Uterus (tissue), 2 donors: ENCODE measurements around the gene SPATA31C1.

Source experiments
- POLR2A ChIP-seq, 2 donors: fragments of 450-650 bp; IDR thresholded peaks; one replicate each; pipeline ENCODE4 v1.6.1; 2016; ENCODE audit warnings: antibody characterized with exemption in 2 of 2, mild to moderate bottlenecking in 1 of 2, moderate library complexity in 1 of 2
- TF ChIP-seq, protein P1 (sequence below), 4 experiments: fragments of 200-600 bp in 2 of 4; fragments of 450-650 bp in 2 of 4; sonication (generic) in 2 of 4; IDR thresholded peaks; one replicate each; pipeline ENCODE4 v1.5.1; 2016 to 2019; ENCODE audit warnings: antibody characterized with exemption in 4 of 4, mild to moderate bottlenecking in 2 of 4, moderate library complexity in 1 of 4

GRCh38 chr9:87884578-87885459, 32.9 kb upstream of the SPATA31C1 start:
- TF ChIP-seq, protein P1, sequence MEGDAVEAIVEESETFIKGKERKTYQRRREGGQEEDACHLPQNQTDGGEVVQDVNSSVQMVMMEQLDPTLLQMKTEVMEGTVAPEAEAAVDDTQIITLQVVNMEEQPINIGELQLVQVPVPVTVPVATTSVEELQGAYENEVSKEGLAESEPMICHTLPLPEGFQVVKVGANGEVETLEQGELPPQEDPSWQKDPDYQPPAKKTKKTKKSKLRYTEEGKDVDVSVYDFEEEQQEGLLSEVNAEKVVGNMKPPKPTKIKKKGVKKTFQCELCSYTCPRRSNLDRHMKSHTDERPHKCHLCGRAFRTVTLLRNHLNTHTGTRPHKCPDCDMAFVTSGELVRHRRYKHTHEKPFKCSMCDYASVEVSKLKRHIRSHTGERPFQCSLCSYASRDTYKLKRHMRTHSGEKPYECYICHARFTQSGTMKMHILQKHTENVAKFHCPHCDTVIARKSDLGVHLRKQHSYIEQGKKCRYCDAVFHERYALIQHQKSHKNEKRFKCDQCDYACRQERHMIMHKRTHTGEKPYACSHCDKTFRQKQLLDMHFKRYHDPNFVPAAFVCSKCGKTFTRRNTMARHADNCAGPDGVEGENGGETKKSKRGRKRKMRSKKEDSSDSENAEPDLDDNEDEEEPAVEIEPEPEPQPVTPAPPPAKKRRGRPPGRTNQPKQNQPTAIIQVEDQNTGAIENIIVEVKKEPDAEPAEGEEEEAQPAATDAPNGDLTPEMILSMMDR (IDR thresholded peaks at IDR 0.05): no peak
- no peak for TF ChIP-seq POLR2A (IDR thresholded peaks at IDR 0.05)
